ENCODE results near the gene MET.

The MET gene

DNA sequence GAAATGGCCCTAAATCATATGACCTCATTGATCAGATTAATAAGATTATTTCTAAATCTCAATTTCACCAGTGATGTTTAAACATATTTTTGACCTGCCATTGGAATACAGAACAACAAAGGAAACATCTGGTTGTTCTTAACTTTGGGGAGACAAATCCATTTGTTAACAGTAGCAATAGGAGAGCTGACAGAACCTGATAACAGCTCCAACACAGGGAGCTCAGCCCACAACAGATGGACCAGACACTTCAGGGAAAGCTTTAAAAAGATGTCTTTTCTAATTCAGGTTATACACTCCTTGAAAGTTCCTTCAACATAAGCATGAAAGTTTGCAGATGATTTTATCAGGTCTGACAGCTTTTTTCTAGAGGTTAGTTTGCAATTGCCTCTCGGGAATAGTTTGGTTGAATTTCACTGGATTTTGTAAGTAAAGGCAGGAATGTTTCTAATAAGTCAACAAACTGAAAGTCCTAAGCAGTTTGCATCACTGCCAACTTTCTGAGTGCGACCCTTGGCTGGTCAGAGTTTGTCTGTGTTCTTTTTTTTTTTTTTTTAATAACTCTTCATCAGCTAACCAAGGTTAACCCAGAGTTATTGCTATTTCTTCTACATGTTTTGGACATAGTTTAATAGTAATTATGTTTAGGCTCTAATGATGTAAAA is 6.5 kb upstream of the MET start:
- no peak for DNase-seq

DNA sequence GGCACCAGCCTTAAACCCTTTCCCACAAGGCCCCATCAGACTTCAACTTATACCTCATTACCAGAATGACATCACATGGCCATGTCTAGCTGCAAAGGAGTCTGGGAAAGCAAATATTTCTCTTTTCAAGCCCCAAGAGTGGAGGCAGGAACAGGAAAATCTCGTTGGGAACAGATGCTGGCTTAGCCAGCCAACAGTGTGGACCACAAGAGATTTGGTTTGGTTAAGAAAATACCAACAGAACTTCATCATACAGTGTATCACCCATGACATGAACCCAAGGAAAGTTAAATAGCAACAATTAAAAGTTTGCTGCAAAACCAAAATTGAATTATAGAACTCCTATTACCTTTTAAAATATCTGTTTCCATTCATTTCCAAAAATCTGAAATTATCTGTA is 2.2 kb upstream of the MET start:
- DNase-seq, result no peak

- DNase-seq, result no peak
Measured at GRCh38 chr7:116670409-116671015, 1.5 kb upstream of the MET start.

DNA sequence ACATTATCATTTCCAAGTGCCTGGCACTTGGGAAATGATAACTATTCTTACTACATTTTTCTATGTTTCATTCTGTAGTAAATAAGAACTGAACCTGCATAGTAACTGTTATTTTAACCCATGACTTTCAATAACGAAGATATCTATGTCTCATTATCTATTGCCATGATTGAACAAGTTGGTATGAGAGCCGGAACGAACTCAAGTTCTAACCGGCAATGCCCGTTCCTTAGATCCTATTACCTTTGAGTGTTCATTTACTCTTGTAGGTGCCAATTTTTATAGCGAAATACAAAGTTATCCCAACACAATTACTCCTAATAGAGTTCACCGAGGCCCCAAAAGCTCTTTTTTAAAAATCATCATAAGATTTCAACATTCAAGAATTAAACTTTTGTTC is 885 bp upstream of the MET start:
- DNase-seq, result no peak

GRCh38 chr7:116672596-116673456 is 830 bp downstream of the MET start:
- no peak for DNase-seq

GRCh38 chr7:116673457-116673865 is 1.5 kb downstream of the MET start:
- no peak for DNase-seq

- DNase-seq, result no peak
Measured at GRCh38 chr7:116674508-116675173, 2.6 kb downstream of the MET start.

DNA sequence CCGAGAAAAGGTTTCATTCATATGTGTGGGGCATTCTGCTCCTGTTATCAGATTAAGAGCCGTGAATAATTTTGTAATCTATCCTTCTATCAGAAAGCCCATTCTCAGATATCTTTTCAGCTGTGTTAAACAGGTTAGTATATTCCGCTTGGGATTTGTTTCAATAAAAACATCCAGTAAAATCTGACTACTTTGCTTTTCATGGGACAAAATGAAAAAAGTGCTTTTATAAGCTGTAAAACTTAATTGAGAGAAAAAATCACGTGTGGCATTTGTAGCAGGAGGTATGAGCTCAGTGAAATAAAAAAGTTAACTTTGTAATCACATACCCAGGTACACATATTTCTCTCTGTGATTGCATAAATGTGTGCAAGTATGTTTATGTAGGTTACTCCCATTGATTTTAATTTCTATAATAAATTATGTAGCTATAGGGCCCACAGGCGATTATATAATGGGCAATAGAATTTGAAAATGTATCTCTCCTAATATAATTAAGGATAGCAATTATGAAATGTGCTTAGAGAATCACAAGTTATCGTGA is 3.9 kb downstream of the MET start:
- DNase-seq, result no peak

GRCh38 chr7:116678780-116679179 is 6.8 kb downstream of the MET start:
- DNase-seq, result no peak

- no peak for DNase-seq
Measured at GRCh38 chr7:116679500-116679899, 7.5 kb downstream of the MET start.

- no peak for DNase-seq
Measured at GRCh38 chr7:116683786-116684185, 11.8 kb downstream of the MET start.

GRCh38 chr7:116686033-116686432 is 14.0 kb downstream of the MET start:
- no peak for DNase-seq

GRCh38 chr7:116686812-116687419 is 14.9 kb downstream of the MET start:
- DNase-seq, result no peak

- DNase-seq, result no peak
Measured at GRCh38 chr7:116687801-116688201, 15.8 kb downstream of the MET start.

- DNase-seq, result no peak
Measured at GRCh38 chr7:116689790-116690259, 17.8 kb downstream of the MET start.

DNA sequence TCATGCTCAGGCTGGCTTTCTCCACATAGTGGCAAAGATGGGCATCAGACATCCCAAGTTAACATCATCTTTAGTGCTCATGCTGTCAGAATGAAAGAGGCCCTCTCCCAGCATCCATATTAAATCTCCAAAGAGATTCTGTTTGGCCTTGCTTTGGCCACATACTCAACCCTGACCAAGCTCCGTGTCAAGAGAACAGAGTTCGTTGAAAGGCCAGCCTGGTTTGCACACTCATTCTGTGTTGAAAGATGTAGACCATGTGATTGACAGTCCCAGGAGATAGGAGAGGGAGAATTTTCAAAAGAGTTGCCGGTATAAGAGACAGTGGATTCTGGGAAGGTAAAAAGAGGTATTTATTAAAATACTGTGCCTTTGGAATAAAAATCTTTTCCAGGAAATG is 19.7 kb downstream of the MET start:
- no peak for DNase-seq

DNA sequence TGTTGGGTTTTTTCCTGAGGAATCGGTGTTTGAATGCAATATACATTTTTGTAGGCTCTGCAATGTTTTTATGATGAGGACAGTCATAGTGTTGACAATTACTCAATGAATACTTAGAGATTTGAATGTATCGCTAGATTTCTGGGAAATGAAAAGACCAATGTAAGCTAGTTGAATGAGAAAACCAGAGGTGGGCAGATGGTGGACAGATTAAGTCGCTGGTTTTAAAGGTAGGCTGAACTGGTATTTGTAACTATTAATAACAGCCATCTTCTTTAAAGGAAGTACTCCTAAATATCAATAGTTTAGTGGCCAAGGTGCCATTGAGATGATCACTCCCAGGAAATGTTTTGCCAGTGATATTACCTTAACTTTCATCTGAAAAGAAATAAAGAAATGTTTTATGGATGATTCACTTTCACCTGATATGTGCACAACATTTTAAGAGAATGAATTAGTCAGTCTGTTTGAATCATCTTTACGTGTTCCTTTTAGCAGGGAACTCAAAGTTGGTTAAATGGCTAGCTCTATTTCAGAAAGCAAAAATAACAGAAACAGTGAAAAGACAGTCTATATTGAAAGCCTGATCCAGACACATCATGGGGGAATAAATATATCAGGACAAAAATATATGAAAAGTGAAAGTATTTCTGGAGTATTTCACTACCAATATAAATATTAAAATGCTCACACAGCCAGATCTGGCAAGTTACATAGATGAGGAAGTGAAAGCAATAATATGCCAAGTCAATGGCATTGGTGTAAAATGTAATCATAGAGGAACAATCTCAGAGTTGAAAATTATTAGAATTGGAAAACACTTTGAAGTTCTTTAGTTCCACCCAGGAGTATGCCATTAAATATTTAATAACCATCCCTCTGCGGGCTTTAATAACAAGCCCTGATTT is 20.7 kb downstream of the MET start:
- DNase-seq, result no peak

DNA sequence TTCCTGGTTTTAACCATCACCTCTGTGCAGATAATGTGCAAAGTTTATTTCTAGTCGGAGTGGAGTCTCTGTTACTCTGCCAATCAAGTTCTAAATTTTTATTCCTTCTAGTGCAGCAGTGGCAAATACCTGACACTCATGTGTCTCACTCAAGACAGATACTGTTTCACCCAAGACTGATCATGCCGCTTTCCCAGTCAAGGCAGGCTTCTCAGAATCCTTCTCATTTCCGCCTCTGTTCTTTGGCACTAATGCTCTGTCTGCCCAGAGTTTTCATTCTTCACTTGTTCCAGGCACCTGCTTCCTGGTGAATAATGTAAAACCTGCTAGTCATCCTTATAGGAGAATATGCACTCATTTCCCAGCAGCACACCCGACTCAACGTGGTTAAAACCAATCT is 24.7 kb downstream of the MET start:
- no peak for DNase-seq

DNA sequence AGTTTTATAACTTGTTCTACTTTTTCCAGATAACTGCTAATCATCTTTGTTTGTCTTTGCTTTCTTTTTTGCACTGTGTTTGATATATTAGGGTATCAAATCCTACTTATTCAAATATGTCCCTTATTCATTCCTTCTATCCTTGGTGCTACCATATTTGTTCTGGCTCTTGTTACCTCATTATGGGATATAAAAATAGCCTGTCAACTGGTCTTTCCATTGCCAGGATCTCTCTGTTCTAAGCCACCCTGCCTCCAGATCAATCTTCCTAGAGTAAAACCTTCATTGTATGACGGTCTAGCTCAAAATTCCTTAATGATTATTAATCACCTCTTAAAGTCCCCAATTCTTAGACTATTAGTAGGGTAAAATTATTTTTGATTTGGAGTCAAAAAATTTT is 25.2 kb downstream of the MET start:
- DNase-seq, result no peak

GRCh38 chr7:116697761-116698160 is 25.8 kb downstream of the MET start:
- DNase-seq, result no peak

- no peak for DNase-seq
Measured at GRCh38 chr7:116698396-116698795, 26.4 kb downstream of the MET start.
